Activated effector memory CD4-positive, alpha-beta T cell treated with Interleukin-2 at 50 U/mL for 16 hours (primary cell): ENCODE results near the gene RCN2.

ENCODE experiments used
- DNase-seq: peaks from one replicate; pipeline ENCODE4 v3.0.0-alpha.2; 2020

RCN2 gene

DNA sequence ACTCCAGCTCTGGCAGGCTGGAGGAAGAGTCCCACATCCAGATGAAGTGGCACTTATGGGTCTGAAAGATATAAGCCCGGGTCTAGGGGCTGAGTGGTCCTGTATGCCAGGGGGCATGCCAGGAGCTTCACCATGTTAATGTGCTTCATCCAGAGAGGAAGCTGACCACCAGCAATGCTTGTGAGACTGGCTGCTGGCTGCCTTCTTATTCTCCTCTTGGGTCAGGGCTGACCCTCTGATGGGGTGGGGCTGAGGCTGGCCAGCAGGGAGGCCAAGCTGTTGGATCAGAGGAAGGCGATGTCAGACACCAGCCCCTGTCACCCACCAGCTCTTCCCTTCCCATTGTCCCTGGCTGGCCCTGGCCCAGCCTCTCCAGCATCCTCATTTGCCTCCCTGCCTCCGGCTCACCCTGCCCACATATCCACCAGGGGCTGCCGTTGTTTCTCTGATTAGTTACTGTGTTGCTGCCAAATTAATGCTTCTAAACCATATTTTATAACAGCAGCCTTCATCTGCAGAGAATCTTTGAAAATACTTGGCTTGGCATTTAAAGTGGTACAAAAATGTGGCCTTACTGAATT, 43.0 kb downstream of the RCN2 start:
- DNase-seq = no peak

DNA sequence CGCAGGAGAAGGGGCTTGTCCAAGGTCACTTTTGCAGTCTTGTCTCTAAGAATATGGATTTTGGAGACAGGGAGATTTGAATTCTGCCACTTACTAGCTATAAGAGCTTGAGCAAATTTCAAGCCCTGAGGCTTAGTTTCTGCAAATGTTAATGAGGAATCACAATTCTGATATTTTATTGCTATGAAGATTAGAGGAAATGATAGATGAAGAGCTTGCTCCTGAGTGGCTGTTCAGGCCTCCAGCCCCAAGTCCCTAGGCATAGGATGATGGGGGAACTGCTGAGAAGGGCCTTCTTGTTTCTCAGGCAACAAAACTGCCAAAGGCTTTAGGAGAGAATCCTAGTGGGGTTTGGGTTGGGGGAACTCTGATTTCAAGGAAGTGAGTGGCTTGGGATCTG, 44.6 kb downstream of the RCN2 start:
- no peak for DNase-seq

DNA sequence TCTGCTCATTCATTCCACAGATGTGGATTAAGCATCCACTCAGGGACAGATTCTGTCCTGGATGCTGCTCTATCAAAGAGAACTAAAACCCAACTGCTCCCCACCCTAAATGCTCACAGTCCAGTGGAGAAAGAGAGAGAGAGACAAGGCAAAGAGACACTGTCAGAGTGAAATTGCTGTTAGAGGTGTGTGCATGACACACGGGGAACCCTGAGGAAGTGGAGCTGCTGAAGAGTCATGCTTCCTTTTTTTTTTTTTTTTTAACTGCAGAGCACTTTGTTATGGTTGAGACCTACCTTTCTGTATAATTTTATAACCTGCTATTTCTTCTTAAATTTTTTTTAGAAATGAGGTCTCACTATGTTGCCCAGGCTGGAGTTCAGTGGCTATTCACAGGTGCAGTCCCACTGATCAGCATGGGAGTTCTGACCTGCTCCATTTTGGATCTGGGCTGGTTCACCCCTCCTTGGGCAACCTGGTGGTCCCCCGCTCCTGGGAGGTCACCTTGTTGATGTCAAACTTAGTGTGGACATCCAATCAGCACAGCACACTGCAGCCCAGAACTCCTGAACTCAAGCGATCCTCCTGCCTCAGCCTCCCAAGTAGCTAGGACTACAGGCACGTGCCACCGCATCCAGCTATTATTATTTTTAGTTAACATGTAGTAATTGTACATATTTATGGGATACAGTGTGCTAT, 45.2 kb downstream of the RCN2 start:
- DNase-seq = no peak

DNA sequence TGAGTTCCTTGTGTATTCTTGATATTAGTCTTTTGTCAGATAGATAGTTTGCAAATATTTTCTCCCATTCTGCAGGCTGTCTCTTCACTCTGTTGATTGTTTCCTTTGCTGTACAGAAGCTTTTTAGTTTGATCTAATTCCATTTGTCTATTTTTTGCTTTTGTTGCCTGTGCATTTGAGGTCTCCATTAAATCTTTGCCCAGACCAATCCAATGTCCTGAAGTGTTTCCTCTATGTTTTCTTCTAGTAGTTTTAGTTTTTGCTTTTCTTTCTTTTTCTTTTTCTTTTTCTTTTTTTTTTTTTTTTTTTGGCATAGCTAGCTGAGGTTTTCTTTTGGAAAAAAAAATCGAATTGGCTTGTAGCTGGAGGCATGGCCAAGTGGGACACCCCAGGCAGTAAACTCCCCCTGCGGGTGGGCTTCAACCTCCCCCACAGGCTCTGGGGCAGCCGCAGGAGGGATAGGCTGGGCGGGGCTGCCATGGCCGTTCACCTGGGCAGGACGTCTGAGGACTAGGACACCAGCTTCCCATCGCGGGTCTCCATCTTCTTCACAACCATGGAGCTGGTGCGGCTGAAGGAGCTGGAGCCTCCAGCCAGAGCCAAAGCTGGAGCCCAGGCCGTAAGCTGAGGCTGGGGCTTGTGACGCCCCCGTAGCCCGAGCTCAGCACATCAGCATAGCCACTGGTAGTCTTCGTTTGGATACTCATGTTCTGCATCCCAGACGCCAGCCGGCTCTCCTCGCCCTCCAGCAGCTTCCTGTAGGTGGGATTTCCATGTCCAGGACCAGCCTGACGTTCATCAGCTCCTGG, 47.2 kb downstream of the RCN2 start:
- DNase-seq = no peak

DNA sequence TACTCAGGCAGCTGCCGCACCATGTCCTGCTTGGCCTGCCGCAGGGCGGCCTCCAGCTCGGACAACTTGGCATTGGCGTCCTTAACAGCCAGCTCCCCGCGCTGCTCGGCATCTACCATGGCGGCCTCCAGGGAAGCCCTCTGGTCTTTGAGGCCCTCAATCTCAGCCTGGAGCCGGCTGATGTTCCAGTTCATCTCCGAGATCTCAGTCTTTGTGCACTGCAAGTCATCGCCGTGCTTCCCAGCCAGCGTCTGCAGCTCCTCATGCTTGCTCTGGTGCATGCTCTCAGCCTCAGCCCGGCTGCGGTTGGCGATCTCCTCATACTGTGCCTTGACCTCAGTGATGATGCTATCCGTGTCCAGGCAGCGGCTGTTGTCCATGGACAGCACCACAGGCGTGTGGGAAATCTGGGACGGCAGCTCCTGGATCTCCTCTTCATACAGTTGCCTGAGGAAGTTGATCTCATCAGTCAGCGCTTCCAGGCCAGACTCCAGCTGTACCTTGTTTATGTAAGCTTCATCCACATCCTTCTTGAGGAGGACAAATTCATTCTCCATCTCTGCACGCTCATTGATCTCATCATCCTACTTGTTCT, 47.9 kb downstream of the RCN2 start:
- no peak for DNase-seq

DNA sequence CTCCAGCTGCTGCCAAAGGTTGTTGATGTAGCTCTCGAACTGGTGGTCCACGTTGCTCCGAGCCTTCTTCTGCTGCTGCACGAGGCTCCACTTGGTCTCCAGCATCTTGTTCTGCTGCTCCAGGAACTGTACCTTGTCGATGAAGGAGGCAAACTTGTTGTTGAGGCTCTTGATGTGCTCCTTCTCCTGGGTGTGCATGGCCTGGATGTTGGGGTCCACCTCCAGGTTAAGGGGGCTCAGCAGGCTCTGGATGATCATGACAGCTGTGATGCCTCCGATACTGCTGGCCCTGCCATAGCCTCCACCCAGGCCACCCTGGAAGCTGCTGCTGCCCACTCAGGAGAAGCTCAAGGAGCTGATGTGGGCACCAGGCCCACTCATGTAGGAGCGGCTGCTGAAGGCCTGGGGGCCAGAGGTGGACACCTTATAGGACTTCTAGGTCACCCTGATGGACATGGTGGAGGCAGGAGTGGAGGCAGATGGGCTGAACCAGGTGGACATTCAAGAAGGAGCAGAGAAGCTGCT, 48.5 kb downstream of the RCN2 start:
- DNase-seq = no peak

DNA sequence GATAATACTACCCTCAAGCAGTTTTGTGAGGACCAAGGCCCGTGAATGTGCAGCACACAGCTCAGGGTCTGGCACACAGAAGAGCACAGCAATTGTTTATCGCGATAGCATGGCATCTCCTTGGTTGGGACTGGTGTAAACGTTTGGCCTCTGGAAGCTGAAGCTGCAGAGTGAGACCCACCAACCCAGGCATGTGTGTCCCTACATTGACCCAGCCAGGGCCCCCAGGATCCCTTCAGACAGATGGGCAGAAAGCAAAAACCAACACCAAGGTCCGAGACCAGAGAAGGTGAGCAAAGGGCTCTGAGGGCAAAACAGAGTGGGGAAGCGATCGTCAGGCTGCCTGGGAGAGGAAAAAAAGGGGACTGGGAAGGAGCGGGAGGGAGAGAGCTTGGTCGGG, 50.8 kb downstream of the RCN2 start:
- no peak for DNase-seq

DNA sequence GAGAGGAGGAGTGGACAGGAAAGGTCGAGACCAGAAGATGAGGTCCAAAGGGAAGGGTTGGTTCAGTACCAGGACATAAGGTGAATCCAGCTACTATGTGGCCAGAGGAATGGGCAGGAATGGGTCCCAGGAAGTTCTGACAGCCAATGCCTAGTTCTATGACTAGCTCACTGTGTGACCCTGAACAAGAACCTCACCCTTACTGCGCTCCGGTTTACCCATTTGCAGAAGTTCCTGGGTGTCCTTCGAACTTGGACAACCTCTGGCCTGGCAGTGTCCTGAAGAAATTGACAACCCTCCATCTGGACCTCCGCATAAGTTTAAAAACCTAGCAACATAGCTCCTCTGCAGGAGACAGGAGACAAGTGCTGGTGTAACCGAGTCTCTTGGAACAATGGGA, 51.2 kb downstream of the RCN2 start:
- DNase-seq = no peak

DNA sequence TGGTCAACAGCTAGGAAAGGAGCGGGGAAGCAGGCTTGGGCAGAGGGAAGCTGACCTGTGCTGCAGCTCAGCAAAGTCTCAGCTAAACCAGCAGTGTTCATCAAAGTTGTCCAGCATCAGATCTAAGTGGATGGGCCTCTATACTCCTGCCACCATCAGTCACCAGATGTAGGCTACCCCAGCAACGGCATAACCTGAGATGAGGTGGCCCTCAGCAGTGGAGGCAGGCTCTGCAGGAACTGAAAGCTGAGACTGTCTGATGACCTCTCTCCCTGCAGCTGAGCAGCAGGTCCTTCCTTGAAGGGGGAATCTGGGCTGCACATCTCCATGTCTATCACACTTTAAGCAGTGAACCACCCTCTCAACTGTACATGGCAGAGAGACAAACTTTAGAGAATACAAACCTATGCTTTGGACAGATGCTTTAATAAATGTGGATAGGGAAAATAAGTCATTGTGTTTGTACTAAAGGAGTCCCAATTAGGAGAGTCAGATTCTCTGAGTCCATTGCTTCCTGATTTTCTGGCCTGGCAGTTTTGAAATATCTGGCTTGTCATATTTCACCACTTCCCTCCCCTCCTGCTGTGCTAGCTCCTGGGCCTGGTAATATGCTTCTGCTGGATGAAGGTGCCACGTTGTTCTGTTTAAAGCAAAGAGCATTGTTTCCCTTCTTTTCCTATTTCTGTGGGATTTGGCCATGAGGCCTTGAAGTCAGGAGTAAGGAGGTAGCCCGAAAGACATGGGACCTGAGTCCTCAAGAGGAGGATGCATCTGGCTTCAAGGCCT, 52.2 kb downstream of the RCN2 start:
- DNase-seq = no peak

DNA sequence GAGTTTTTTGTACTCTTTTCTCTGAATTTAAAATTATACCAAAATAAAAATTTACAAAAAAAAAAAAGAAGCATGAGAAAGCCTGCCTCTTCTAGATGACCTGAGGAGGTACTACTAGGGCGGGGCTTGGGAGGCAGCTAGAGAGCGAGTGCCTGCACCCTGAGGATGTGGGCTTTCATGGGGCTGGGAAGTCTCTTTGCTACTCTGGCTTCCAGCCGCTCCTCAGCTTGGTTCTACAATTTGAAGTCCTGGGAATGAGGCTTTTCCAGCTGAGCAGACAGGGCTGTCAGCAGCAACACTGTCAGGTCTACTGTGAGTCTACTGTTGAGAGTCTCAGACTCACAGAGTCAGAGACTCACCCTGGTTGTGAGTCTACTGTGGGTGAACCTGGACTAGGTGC, 55.2 kb downstream of the RCN2 start:
- no peak for DNase-seq

DNA sequence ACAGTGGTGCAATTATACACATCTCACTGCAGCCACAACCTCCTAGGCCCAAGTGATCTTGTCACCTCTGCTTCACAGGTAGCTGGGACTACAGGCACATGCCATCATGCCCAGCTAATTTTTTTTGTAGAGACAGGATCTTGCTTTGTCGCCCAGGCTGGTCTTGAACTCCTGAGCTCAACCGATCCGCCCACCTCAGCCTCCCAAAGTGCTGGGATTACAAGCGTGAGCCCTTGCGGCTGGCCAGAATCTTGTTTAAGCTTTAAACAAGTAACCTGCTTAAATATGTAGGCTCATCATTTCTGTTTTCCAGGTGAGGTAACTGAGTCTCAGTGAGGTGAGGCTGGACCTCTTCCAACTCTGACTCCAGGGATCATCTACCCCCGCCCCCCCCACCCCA, 55.7 kb downstream of the RCN2 start:
- DNase-seq = no peak

DNA sequence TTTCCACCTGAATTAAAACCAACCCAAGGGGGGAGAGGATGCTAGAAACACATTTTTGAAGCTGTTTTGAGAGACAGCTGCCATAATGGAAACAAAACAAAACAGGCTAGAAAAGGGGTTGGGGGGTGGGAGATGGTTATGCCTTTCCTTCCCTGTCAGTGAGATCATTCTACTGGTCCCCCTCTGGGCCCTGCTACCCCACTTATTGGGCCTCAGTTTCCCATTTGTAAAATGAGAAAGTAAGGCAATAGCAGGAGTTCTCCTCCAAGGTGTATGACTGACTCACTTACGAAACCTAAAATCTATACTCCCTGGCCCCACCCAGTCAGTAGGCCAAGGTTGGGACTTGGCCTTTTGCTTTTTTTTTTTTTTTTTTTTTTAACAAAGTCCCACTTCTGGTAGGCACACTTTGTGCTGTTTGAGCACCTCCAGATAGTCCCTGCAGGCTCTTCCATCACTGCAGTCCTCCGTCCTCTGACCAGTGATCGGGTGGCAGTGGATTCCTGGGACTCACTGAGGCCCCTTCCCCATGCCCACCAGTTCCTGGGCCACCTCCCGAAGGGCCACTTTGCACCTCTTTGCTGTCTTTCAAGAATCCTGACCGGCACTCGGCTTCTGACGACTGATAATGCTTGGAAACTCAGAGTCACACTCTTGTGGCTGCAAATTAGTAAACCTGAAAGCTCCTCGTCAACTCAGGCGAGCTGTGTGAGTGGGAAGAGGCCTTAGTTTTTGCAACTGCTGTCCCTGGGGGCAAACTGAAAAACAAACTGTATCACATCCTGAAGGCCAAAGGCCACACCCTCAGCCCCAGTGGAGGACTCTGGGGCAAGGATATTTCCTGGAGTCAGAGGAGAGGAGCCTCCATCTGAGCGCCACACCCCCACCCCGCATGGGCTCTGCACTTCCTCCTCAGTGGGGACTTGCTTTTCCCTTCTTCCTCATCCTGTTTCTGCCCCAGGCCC, 56.6 kb downstream of the RCN2 start:
- no peak for DNase-seq

DNA sequence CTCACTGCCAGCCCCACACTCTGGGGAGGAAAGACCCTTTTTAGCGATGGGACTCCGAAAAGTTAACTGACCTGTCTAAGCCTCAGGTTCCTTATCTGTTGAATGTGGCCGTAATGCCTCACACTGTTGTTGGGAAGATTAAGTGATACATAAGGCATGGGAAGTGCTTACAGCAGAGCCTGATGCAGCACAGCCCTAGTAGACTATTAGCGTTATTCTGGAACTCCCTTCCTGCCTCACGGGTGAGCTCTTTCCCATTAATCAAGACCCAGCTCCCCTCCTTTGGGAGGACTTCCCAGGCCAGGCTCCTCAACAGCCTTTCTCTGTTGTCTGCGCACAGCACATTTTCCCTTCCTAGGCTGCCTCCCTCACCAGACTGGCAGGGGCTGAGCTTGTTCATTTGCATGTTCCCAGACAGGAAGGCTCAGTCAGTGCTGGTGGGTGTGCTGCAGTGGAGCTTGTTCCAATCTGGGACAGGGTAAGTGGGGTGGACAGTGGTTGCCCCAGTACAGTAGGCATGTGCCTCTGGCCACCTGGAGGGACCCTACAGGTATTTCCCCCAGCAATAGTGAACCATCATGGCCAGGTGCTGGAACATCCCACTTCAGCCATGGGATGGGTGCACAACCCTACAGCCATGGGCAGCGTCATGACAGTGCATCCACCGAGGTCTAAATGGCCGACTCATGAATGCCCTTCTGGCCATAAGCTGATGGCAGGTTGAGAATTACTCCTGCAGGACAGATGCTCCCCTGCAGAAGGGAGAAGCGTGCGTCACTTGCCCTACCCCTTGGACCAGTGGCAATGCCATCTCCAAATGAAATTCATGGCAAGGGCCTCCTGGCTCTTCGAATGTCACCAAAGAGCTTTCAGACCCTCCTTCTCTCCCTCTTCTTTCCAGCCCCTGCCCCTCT, 57.6 kb downstream of the RCN2 start:
- no peak for DNase-seq

DNA sequence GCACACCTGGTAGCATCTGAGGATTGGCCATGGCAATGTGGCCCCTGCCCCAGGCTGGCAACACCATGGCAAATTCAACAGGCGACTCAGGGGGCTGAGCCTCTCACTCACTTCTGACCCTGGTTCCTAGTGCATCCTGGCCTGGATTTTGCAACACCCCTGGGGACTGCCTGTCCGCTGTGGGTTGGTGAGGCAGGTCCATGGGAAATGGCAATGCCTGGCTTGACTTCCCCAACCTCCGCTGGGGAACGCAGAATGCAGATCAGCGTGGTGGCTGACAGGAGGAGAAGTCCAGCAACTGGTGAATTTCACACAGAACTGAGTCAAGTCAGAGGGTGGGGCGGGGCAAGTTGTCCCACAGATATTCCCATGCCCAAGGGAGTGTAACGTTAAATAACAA, 59.5 kb downstream of the RCN2 start:
- no peak for DNase-seq

DNA sequence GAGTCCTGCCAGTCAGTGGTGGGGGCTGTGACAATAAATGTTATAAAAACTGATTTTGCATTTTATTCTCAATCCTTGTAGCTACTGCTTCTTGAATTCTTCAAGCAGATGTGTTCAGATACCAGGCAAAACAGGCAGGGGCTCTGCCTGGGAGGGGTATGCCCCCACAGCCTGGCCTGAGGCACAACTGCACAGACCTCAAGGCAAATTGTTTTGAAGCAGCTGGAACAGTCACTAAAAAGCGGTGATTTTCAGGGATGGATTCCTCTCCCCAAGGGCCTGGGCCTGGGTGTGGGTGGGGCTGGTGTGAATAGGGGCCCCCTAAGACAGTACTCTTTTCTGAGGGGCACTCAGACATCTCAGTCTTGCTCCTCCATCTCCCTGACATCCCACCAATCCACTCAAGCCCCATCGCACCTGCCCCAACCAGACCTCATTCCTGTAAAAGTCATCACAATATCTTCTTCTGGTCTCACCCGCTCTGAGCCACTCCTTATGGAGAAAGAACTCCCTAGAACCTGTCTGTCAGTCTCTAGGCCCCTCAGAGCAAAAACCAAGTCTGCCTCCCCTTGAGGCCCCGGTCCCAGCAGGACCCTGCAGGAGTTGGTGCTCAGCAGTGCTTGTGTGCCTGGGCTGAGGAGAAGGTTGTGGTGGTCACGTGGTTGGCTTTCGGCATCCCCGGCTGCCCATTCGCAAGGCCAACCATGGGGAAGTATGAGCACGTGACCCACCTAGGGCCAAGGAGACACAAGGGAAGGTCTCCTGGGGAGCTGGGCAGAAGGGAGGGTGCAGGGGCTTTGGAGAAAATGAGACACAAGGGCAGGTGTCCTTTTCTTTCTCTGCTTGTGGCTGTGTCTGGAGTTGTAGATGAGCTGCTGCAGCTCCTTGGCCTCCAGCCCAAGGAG, 60.4 kb downstream of the RCN2 start:
- DNase-seq = no peak

DNA sequence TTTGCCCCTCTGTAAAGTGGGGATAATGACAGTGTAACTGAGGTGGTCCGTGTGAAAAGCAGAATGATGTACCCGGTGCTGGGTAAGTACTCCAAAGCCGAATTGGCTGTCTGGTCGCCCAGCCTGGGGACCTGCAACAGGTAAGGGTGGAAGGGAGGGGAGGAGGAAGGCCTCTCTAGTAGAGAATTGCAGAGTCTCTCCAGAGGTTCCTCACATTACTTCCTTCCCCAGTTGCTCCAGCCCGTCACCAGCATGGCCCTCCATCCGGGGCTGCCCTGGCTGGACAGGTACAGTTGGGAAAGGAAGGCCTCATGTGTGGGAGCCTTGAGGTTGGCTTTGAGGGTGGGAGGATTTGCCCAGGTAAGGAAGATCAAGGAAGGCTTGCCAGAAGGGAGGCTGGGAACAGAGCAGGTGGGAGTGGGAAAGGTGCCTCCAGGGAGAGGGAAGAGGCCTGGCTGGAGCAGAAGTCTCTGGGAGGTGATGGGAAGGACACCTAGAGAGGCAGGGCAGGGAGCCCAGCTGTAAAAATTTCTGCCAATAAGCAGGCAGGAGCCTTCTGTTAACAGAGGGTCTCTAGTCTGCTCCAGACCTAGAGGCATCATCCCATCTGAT, 61.7 kb downstream of the RCN2 start:
- DNase-seq = no peak

DNA sequence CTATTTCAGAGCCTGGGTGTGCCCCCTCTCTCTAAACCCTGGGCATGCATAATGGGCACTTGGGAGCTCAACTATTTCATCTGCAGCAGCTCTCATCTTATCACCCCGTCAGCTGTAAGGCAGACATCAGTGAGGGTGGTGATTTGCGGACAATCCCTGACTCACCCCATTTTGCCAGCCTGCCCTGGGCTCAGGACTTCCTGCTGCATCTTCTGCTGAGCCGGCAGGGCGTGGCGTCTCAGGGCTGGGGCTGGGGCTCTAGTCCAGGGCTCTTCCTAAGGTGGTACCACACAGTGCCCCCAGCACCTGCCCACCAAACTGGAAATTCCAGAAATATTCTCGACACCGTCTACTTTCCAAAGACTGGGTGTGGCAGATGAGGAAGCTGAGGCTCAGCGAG, 62.5 kb downstream of the RCN2 start:
- peak; percentile 66 for DNase-seq

DNA sequence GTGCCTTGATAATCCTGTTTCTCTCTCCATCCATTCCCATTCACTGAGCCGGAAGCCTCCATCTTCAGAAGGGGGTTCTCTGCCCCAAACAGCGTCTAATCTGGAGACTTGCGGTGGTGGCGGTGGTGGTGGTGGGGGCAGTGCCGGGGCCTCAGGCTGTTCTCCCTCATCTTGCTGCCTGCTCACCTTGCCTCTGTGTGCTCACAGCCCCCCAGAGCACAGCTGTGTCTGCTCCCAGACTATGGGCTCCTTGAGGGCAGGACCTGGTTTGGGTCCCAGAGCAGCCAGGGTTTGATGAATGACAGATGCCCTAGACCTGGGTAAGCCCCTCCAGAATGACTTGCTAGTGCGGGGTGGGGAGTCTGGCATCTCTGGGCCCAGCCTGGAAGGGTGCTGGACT, 62.9 kb downstream of the RCN2 start:
- no peak for DNase-seq
